Lower lobe of right lung (tissue), 2 donors: ENCODE measurements around the gene NECTIN4. TPM values are rescaled to one million over a fixed set of nuclear protein-coding genes. Genes with fewer than 3 reads are reported as not detected.

ENCODE experiments used
- ATAC-seq, 2 donors: fragments of 200-7000 bp; cut with Tn5 transposase; one replicate each; pipeline ENCODE4 v1.9.1; 2020 to 2022; ENCODE audit warnings: mild to moderate bottlenecking in 2 of 2, moderate library complexity in 2 of 2
- DNase-seq: peaks from one replicate; pipeline ENCODE4 v3.0.0-alpha.2; 2020
- H3K27ac ChIP-seq: fragments of 200-600 bp; one replicate; pipeline ENCODE4 v1.8.0; 2022
- H3K27me3 ChIP-seq: fragments of 200-600 bp; one replicate; pipeline ENCODE4 v1.8.0; 2022; ENCODE audit warnings: low read depth
- H3K36me3 ChIP-seq: fragments of 200-600 bp; one replicate; pipeline ENCODE4 v1.8.0; 2022; ENCODE audit warnings: mild to moderate bottlenecking
- H3K4me1 ChIP-seq: fragments of 200-600 bp; one replicate; pipeline ENCODE4 v1.8.0; 2022
- H3K4me3 ChIP-seq: fragments of 200-600 bp; one replicate; pipeline ENCODE4 v1.8.0; 2022; ENCODE audit warnings: mild to moderate bottlenecking
- H3K9me3 ChIP-seq: fragments of 200-600 bp; one replicate; pipeline ENCODE4 v1.8.0; 2022
- intact Hi-C: fragments of 100-400 bp; cut with DNase I; formaldehyde crosslinking; loops from one replicate; pipeline ENCODE4 v1.11.0; 2022
- total RNA-seq: library from RNA; stranded (reverse); fragmentation: NEBNext Ultra II Directional; extraction: Animal tissue kit (Norgen Biotek cat#: 25700); gene quantifications from one replicate; pipeline ENCODE4 v1.2.1, GENCODE V29; 2021
- TF ChIP-seq, protein P1 (sequence below): fragments of 200-600 bp; IDR thresholded peaks from one replicate; pipeline ENCODE4 v1.8.0; 2022; ENCODE audit warnings: antibody characterized with exemption, mild to moderate bottlenecking
- donor health status: DM: no; HTN: yes; CAD: no; lungs with severe emphysema.

NECTIN4 gene
- total RNA-seq, 1 donor from 2014 or later: 6.2 TPM

DNA sequence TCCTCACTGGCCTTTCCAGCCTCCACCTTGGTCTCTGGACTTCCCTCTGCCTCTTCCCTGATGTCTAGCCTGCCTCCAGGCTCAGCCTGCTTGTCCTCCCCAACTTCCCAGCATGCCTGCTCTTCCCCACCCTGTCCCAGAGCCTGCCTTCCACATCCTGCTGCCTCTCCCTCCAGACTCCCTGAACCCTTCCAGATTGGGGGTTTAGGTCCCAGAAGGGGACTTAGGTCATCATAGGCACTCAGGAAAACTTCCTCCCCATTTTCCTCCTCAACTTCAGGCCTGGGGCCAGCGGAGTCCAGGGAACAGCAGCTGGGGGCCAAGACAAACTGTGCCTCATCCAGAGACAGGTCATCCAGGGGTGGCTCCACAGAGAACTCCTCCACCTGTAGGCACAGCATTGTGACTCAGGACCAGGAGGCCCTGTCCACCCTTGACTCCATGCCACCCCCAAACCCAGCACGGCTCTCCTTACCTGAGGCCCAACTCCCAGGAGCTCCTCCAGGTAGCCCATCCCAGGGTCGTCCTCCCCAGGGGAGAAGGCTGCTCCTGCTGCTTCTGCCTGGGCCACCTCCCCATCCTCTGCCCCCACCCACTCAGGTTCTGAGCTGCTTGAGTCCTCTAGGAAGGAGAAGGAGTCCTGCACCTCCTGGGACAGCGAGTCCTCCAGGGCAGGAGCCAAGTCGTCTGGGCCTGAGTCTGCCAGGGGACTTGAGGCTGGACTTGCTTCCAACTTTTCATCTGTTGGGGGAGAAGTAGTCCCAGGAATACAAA lies 40.2 kb downstream of the NECTIN4 start:
- Histone ChIP-seq H3K9me3 (no peaks in the 10 kb centered on the region), H3K4me3 (no peak overlapping the region), H3K36me3 (peaks cover 44% of the 10 kb centered on the region), H3K4me1 (peaks cover 17% of the 10 kb centered on the region), H3K27ac (no peak overlapping the region), H3K27me3 (no peaks in the 10 kb centered on the region)
- no peak for DNase-seq
- intact Hi-C loops: no loop called here
- ATAC-seq: no peak
- TF ChIP-seq, protein P1, sequence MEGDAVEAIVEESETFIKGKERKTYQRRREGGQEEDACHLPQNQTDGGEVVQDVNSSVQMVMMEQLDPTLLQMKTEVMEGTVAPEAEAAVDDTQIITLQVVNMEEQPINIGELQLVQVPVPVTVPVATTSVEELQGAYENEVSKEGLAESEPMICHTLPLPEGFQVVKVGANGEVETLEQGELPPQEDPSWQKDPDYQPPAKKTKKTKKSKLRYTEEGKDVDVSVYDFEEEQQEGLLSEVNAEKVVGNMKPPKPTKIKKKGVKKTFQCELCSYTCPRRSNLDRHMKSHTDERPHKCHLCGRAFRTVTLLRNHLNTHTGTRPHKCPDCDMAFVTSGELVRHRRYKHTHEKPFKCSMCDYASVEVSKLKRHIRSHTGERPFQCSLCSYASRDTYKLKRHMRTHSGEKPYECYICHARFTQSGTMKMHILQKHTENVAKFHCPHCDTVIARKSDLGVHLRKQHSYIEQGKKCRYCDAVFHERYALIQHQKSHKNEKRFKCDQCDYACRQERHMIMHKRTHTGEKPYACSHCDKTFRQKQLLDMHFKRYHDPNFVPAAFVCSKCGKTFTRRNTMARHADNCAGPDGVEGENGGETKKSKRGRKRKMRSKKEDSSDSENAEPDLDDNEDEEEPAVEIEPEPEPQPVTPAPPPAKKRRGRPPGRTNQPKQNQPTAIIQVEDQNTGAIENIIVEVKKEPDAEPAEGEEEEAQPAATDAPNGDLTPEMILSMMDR: no peak

DNA sequence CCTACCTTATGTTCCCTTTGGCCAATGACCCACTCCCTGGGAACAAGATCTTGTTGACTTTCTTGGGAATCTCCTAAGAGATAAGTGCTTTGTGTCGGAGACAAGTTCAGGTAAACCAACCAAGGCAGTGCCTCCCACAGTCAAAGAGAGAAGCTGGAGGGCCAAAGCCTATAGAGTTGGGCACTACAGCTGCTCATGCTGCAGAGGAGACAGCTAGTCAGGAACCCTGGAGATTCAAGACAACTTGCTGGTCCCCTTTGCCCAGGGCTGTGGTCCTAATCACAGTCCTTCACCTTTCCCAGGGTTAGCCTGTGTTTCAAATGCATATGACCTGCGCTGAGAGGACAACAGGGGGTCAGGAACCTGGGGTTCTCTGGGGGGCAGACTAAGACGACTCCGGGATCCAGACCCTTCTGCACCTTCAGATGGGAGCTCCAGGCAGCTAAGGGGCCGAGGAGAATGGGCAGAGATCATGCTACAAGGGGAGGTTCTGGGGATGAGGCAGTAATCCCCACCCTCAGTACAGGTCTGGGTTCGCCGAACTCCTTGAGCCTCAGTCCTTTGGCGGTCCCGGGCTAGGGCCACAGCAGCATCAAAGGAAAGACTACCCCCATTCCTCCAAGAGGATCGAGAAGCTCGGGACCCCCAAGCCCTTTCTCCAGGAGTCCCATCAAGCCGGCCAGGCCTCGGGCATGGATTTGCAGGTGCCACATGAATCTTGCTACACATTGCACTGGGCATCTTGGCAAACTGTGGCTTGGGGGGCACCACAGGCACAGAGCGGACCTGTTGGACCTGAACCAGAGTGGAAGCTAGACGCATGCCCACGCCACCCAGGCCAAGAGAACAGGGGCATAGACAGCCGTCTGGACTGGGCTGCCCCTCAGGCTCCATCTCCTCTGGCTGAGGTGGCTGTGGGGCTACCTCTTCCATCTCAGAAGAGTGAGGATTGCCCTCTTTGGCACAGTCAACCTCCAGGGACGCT lies 41.6 kb downstream of the NECTIN4 start:
- no peaks in the 10 kb centered on the region for H3K9me3 ChIP-seq
- H3K4me1 ChIP-seq: peaks cover 26% of the 10 kb centered on the region
- DNase-seq (no peak), ATAC-seq (no peak)
- H3K4me3 ChIP-seq: no peak overlapping the region
- peaks cover 40% of the 10 kb centered on the region for H3K36me3 ChIP-seq
- TF ChIP-seq, protein P1: no peak
- intact Hi-C loops: no loop called here
- H3K27me3 ChIP-seq: no peaks in the 10 kb centered on the region
- peak overlapping the region; percentile 98 for H3K27ac ChIP-seq

DNA sequence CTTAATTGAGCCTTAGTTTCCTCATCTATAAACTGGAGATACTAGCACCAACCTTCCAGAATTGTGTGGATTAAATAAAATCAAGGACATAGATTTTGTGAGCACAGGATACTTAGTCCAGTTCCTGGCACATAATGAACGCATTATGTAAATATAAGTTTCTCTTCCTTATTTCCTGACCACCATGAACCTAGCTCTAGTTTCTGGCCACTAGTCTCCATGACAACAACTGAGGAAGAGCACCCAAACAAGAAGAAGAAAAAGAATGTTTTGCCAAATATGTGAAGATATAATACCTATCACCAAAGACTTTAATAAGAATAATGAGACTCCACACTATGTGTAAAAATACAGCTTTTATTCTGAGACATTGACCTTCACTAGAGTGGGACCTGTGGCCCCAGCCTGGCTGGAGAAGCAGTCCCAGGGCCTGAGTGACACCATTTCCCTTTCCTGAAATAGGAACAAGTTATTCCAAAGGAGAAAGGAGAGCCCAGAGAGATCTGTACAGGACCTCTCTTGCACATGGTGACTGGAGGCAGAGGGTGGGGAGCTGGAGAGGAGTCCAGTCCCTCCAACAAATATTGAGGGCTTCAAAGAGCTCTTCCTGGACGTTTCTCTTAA lies 42.6 kb downstream of the NECTIN4 start:
- TF ChIP-seq, protein P1: no peak
- no peaks in the 10 kb centered on the region for H3K9me3 ChIP-seq
- DNase-seq (no peak), ATAC-seq (peak; percentile 11 to 25)
- peak overlapping the region; percentile 95 for H3K4me3 ChIP-seq
- intact Hi-C loops: no loop called here
- peaks cover 33% of the 10 kb centered on the region for H3K4me1 ChIP-seq
- H3K27ac ChIP-seq: peak overlapping the region; percentile 98
- H3K36me3 ChIP-seq: peaks cover 42% of the 10 kb centered on the region
- no peaks in the 10 kb centered on the region for H3K27me3 ChIP-seq

DNA sequence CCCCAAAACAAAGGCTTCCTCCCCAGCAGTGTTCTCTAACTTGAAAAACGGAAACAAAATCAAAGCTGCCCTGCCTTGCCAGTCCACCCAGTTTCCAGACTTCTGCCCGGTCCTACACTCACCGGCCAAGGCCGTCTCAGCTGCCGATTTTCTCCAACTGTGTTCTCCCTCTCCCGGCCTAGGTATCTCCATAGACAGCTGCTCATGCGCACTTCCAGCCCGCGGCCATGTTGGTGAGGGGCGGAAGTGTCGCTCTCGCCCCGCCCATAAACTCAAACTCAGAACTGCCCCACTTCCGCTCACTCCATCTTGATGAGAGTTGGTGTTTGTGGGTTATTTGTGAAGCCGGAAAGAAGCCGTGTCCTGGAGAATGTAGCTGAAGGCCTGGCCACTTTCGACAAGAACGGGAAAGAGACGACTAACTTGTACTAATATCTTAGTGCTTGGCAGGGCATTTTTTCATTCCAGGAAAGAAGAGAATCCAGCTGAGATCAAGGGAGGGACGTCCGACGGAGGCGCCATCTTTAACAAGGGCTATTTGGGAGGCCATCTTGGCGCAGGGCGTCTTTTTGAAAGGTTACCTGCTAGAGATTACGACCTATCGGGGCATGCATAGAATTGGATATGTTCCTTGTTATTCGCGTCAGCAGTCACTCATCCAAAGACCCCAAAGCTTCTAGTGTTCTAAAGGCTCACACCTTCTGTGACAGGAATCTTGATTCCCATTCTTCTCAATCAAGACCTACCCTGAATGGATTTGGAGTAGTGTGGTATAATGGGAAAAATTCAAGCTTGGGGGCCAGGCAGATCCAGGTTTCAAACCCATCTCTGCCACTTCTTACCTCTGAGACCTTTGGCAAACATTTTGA lies 43.4 kb downstream of the NECTIN4 start, which contains the start of gene USF1:
USF1 (minus strand) TSS at position 242 of the 869 bp plus-strand sequence. CDS start 2,702 bp downstream, outside the sequence.
- Histone ChIP-seq H3K4me1 (peaks cover 33% of the 10 kb centered on the region), H3K27ac (peak within 1 kb of the TSS; percentile 98), H3K27me3 (no peaks in the 10 kb centered on the region), H3K9me3 (no peaks in the 10 kb centered on the region), H3K4me3 (peak within 1 kb of the TSS; percentile 95), H3K36me3 (peaks cover 43% of the 10 kb centered on the region)
- DNase-seq: peak; percentile 92
- TF ChIP-seq, protein P1: no peak
- ATAC-seq: peak; percentile 95 to 97
- intact Hi-C loops: no loop called here
